Smooth muscle cell (in vitro differentiated cells): ENCODE measurements around the gene PSENEN. TPM values are rescaled to one million over a fixed set of nuclear protein-coding genes. Genes with fewer than 3 reads are reported as not detected.

Experiments
- DNase-seq: peaks from one replicate; lab custom pipeline; 2025; ENCODE audit not compliant: unreplicated experiment; lab: John Stamatoyannopoulos, UW
- H2AFZ ChIP-seq: fragments of 200-600 bp; sonication (generic); 2 replicates; pipeline ENCODE4 v1.6.0; 2016; ENCODE audit warnings: antibody characterized with exemption, low read depth, mild to moderate bottlenecking
- H3F3A ChIP-seq: fragments of 200-600 bp; sonication (generic); 2 replicates; pipeline ENCODE4 v1.6.0; 2017; ENCODE audit warnings: antibody characterized with exemption, low read depth
- H3K27ac ChIP-seq: fragments of 200-600 bp; sonication (generic); 2 replicates; pipeline ENCODE4 v1.5.1; 2016; ENCODE audit warnings: low read depth, mild to moderate bottlenecking
- H3K27me3 ChIP-seq: fragments of 200-600 bp; sonication (generic); 2 replicates; pipeline ENCODE4 v1.6.1; 2016; ENCODE audit warnings: low read depth, mild to moderate bottlenecking
- H3K36me3 ChIP-seq: fragments of 200-600 bp; sonication (generic); 2 replicates; pipeline ENCODE4 v1.5.1; 2016; ENCODE audit warnings: low read depth
- H3K4me1 ChIP-seq: fragments of 200-600 bp; sonication (generic); 2 replicates; pipeline ENCODE4 v1.5.1; 2016; ENCODE audit warnings: low read depth
- H3K4me2 ChIP-seq: fragments of 200-600 bp; sonication (generic); 2 replicates; pipeline ENCODE4 v1.6.0; 2016; ENCODE audit warnings: mild to moderate bottlenecking
- H3K4me3 ChIP-seq: fragments of 200-600 bp; sonication (generic); 2 replicates; pipeline ENCODE4 v1.5.1; 2016; ENCODE audit warnings: mild to moderate bottlenecking
- H3K79me2 ChIP-seq: fragments of 200-600 bp; sonication (generic); 2 replicates; pipeline ENCODE4 v1.6.0; 2016; ENCODE audit warnings: low read depth, mild to moderate bottlenecking
- H3K9ac ChIP-seq: fragments of 200-600 bp; sonication (generic); 2 replicates; pipeline ENCODE4 v1.6.0; 2016; ENCODE audit warnings: low read depth
- H3K9me3 ChIP-seq: fragments of 200-600 bp; sonication (generic); replicated peaks from 2 replicates; pipeline ENCODE4 v1.5.1; 2016; ENCODE audit warnings: low read depth
- H4K20me1 ChIP-seq: fragments of 200-600 bp; sonication (generic); 2 replicates; pipeline ENCODE4 v1.6.0; 2016; ENCODE audit warnings: low read depth
- WGBS: methylation state at CpG from one replicate; pipeline ENCODE4 v1.1.7; 2016; ENCODE audit warnings: low lambda C conversion rate; 5-methylcytosine and 5-hydroxymethylcytosine counted together
- polyA plus RNA-seq: library from polyadenylated mRNA; unstranded; fragments of >200 nt; fragmentation: Nextera tagmentation; extraction: Ambion mirVana; gene quantifications from 2 replicates; pipeline ENCODE4 v1.2.1, GENCODE V29; 2016
- total RNA-seq: library from RNA; depleted of rRNA; stranded (reverse); fragments of >200 nt; gene quantifications from 2 replicates; pipeline ENCODE4 v1.2.3, GENCODE V29; 2014
- TF ChIP-seq, protein P1 (sequence below): fragments of 200-600 bp; sonication (generic); IDR thresholded peaks from 2 replicates; pipeline ENCODE4 v1.5.1; 2017; ENCODE audit warnings: borderline replicate concordance, mild to moderate bottlenecking, antibody characterized with exemption; ENCODE audit not compliant: insufficient read depth, poor library complexity, severe bottlenecking

The PSENEN gene
- total and polyA plus RNA-seq, 2 experiments from 2014 or later, result 65.4 to 137 TPM

DNA sequence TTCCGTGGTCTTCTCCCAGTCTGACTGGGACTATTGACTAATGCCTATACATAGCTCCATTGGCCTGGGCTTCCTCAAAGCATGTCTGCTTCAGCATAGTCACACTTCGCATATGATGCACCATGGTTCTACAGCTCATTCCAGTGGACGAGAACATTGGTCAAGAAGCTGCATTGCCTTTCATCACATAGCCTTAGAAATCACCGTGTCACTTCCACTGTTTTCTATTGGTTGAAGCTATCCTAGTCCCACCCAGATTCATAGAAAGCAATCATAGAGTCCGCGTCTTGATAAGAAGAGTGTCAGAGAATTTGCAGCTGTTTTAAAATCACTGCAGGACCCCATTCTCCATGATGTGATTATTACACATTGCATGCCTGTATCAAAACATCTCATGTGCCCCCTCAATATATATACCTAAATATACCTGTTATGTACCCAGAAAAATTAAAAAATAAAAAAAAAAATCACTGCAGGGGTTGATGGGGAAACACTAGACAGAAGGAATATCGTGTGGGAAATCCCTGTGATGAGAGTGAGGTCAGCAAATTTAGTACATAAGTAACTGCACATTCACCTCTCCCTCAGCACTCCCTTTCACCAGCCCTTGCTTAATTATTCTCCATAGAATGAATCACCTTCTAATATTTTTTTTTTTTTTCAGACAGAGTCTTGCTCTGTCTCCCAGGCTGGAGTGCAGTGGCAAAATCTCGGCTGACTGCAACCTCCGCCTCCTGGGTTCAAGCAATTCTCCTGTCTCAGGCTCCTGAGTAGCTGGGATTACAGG is 27.8 kb downstream of the PSENEN start:
- no peaks in the 10 kb centered on the region for H3K79me2 ChIP-seq
- no peaks in the 10 kb centered on the region for H3K9me3 ChIP-seq
- TF ChIP-seq, protein P1, sequence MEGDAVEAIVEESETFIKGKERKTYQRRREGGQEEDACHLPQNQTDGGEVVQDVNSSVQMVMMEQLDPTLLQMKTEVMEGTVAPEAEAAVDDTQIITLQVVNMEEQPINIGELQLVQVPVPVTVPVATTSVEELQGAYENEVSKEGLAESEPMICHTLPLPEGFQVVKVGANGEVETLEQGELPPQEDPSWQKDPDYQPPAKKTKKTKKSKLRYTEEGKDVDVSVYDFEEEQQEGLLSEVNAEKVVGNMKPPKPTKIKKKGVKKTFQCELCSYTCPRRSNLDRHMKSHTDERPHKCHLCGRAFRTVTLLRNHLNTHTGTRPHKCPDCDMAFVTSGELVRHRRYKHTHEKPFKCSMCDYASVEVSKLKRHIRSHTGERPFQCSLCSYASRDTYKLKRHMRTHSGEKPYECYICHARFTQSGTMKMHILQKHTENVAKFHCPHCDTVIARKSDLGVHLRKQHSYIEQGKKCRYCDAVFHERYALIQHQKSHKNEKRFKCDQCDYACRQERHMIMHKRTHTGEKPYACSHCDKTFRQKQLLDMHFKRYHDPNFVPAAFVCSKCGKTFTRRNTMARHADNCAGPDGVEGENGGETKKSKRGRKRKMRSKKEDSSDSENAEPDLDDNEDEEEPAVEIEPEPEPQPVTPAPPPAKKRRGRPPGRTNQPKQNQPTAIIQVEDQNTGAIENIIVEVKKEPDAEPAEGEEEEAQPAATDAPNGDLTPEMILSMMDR, result no peak
- no peak for DNase-seq
- H4K20me1 ChIP-seq, result no peaks in the 10 kb centered on the region
- no peaks in the 10 kb centered on the region for H3K27me3 ChIP-seq
- H3K27ac ChIP-seq, result no peak overlapping the region
- no peak overlapping the region for H2AFZ ChIP-seq
- H3K9ac ChIP-seq, result no peak overlapping the region
- no peak overlapping the region for H3K4me2 ChIP-seq
- no peaks in the 10 kb centered on the region for H3K36me3 ChIP-seq
- 69% methylated on average over 9 of the region's 9 CpGs for WGBS
- no peaks in the 10 kb centered on the region for H3F3A ChIP-seq
- H3K4me1 ChIP-seq, result peaks cover 6% of the 10 kb centered on the region
- H3K4me3 ChIP-seq, result no peak overlapping the region

DNA sequence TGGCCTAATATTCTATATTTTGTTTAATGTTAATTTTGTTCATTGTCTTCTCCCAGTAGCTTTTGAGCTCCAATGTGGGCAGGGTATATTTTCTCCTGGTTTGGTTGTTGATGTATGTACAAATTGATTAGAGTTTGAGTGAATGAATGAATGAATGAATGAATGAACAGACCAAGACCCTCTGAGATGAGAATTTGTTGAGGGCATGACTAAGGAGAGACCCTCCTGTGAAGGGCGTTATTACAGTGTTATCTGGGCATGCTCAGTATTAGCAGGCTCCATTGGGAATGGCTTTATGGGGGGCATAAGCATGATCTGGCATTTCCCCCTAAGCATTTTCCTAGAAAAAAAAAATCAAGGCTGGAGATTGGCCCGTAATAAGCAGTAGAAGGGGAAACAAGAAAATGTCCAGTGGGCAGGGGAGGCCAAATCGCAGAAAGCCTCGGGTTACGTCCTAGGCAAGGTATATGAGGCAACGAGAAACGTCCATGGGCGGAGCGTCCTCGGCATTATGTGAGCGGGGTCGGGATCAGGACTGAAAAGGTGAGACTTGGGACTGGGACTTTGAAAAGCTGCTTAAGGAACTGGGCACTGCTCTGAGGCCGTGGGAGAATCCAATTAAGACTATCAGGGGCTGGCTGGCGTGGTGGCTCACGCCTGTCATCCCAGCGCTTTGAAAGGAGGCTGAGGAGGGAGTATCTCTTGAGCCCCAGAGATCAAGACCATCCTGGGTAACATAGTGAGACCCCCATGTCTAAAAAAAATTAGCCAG is 29.0 kb downstream of the PSENEN start:
- no peak overlapping the region for H3K27ac ChIP-seq
- no peaks in the 10 kb centered on the region for H3F3A ChIP-seq
- H3K79me2 ChIP-seq, result no peaks in the 10 kb centered on the region
- H3K9me3 ChIP-seq, result no peaks in the 10 kb centered on the region
- H3K4me2 ChIP-seq, result peak overlapping the region; percentile 90
- peak overlapping the region; percentile 83 for H3K4me3 ChIP-seq
- H3K9ac ChIP-seq, result no peak overlapping the region
- peaks cover 6% of the 10 kb centered on the region for H3K4me1 ChIP-seq
- 66% methylated on average over 16 of the region's 16 CpGs for WGBS
- H3K27me3 ChIP-seq, result no peaks in the 10 kb centered on the region
- no peaks in the 10 kb centered on the region for H3K36me3 ChIP-seq
- H4K20me1 ChIP-seq, result no peaks in the 10 kb centered on the region
- no peak overlapping the region for H2AFZ ChIP-seq
- TF ChIP-seq, protein P1, result no peak
- no peak for DNase-seq

DNA sequence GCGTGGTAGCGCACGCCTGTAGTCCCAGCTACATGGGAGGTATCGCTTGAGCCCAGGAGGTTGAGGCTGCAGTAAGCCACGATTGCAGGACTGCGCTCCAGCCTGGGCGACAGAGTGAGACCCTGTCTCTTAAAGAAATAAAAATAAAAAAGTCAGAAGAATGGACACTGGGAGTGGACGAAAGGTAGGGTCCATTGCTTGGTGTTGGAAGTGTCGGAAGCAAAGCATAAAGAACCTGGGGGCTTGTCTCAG is 29.5 kb downstream of the PSENEN start:
- peak overlapping the region; percentile 90 for H3K4me2 ChIP-seq
- no peaks in the 10 kb centered on the region for H3K27me3 ChIP-seq
- TF ChIP-seq, protein P1, result no peak
- H3K4me1 ChIP-seq, result peaks cover 6% of the 10 kb centered on the region
- H3K9ac ChIP-seq, result no peak overlapping the region
- 33% methylated on average over 9 of the region's 9 CpGs for WGBS
- H3K36me3 ChIP-seq, result no peaks in the 10 kb centered on the region
- H2AFZ ChIP-seq, result no peak overlapping the region
- no peaks in the 10 kb centered on the region for H3K79me2 ChIP-seq
- no peak overlapping the region for H3K27ac ChIP-seq
- H3K9me3 ChIP-seq, result no peaks in the 10 kb centered on the region
- DNase-seq, result no peak
- H3K4me3 ChIP-seq, result peak overlapping the region; percentile 83
- no peaks in the 10 kb centered on the region for H3F3A ChIP-seq
- no peaks in the 10 kb centered on the region for H4K20me1 ChIP-seq
